Measurements from ENCODE around the gene CYRIA. TPM values are rescaled to one million over a fixed set of nuclear protein-coding genes. Genes with fewer than 3 reads are reported as not detected.

The CYRIA gene
- total and polyA plus RNA-seq, 8 donors, result 11.6 to 21.3 (median 15.3) TPM

- TF ChIP-seq CTCF (IDR thresholded peaks at IDR 0.05), result no peak
- ATAC-seq (peak; percentile 52), DNase-seq (no peak)
- no peak overlapping the region for H3K27ac ChIP-seq
- no peaks in the 10 kb centered on the region for H3K36me3 ChIP-seq
- peaks cover 0 to 8% of the 10 kb centered on the region in 2 donors for H3K9me3 ChIP-seq
- H3K27me3 ChIP-seq, result no peaks in the 10 kb centered on the region
- no peak overlapping the region for H3K4me3 ChIP-seq
- intact Hi-C loops (cut with DNase I), result no loop called here
- H3K4me1 ChIP-seq, result no peaks in the 10 kb centered on the region
Observed at GRCh38 chr2:16682431-16683118, 16.9 kb upstream of the CYRIA start.

GRCh38 chr2:16680781-16681180 lies 15.1 kb upstream of the CYRIA start:
- no peaks in the 10 kb centered on the region for H3K27me3 ChIP-seq
- no peaks in the 10 kb centered on the region for H3K4me1 ChIP-seq
- no peak for DNase-seq
- no peak overlapping the region for H3K27ac ChIP-seq
- H3K9me3 ChIP-seq, result peaks cover 0 to 9% of the 10 kb centered on the region in 2 donors
- no peak overlapping the region for H3K4me3 ChIP-seq
- no peaks in the 10 kb centered on the region for H3K36me3 ChIP-seq
- no peak for TF ChIP-seq CTCF (IDR thresholded peaks at IDR 0.05)
- intact Hi-C loops (cut with DNase I), result no loop called here
- ATAC-seq, result no peak

- Histone ChIP-seq H3K4me1 (no peaks in the 10 kb centered on the region), H3K36me3 (no peaks in the 10 kb centered on the region), H3K27ac (no peak overlapping the region), H3K9me3 (peaks cover 0 to 9% of the 10 kb centered on the region in 2 donors), H3K27me3 (no peaks in the 10 kb centered on the region), H3K4me3 (no peak overlapping the region)
- DNase-seq, result no peak
- intact Hi-C loops (cut with DNase I), result no loop called here
- no peak for TF ChIP-seq CTCF (IDR thresholded peaks at IDR 0.05)
- ATAC-seq, result no peak
Observed at GRCh38 chr2:16680304-16680703, 14.7 kb upstream of the CYRIA start.

GRCh38 chr2:16678964-16679363 lies 13.3 kb upstream of the CYRIA start:
- intact Hi-C loops (cut with DNase I), result no loop called here

GRCh38 chr2:16677875-16678274 lies 12.2 kb upstream of the CYRIA start:
- Histone ChIP-seq H3K27ac (no peak overlapping the region), H3K4me1 (no peaks in the 10 kb centered on the region), H3K36me3 (no peaks in the 10 kb centered on the region), H3K9me3 (peaks cover 0 to 9% of the 10 kb centered on the region in 2 donors), H3K27me3 (no peaks in the 10 kb centered on the region), H3K4me3 (no peak overlapping the region)
- no peak for TF ChIP-seq CTCF (IDR thresholded peaks at IDR 0.05)
- intact Hi-C loops (cut with DNase I), result no loop called here
- ATAC-seq, result no peak
- DNase-seq, result no peak

More at GRCh38 chr2:16678964-16679363, 13.3 kb upstream of the CYRIA start:
- Histone ChIP-seq H3K27me3 (no peaks in the 10 kb centered on the region), H3K27ac (no peak overlapping the region), H3K36me3 (no peaks in the 10 kb centered on the region), H3K4me1 (no peaks in the 10 kb centered on the region), H3K4me3 (no peak overlapping the region), H3K9me3 (peaks cover 0 to 9% of the 10 kb centered on the region in 2 donors)
- DNase-seq (no peak), ATAC-seq (no peak)
- no peak for TF ChIP-seq CTCF (IDR thresholded peaks at IDR 0.05)

All from left lung (tissue), 10 donors.